ENCODE results near the gene CNNM4. TPM values are rescaled to one million over a fixed set of nuclear protein-coding genes. Genes with fewer than 3 reads are reported as not detected.

The CNNM4 gene
- total RNA-seq, 1 experiment from 2014 or later: 14.0 TPM

GRCh38 chr2:96783388-96783787 lies 22.7 kb downstream of the CNNM4 start (continued):
- no peak for TF ChIP-seq ZNF423 (CRISPR knock-in tag; IDR thresholded peaks at IDR 0.05)
- TF ChIP-seq TCF7 (CRISPR knock-in tag; IDR thresholded peaks at IDR 0.05; ENCODE audit: low read depth): no peak
- TF ChIP-seq ERG (CRISPR knock-in tag; IDR thresholded peaks at IDR 0.05): no peak

GRCh38 chr2:96787411-96787810 lies 26.7 kb downstream of the CNNM4 start:
- H3K4me1 Mint-ChIP-seq: 0 out of 2 replicates have a peak, but pooled peaks cover 2% of the 10 kb centered on the region
- no peak overlapping the region for H3K4me3 Mint-ChIP-seq
- H3K27ac Mint-ChIP-seq: no peak overlapping the region

More at GRCh38 chr2:96787411-96787810, 26.7 kb downstream of the CNNM4 start:
- ChIA-PET CTCF (interaction anchor here (1.2 kb wide), 1 partner anchor 24 kb away, joined by 3 read pairs; no protein-coding TSS in a partner anchor), POLR2A (no interaction called here)
- H3K27me3 Mint-ChIP-seq (ENCODE audit: low read depth): no peaks in the 10 kb centered on the region
- DNase-seq (ENCODE audit: low spot score) (no peak), ATAC-seq (no peak)
- H3K9me3 Mint-ChIP-seq: no peaks in the 10 kb centered on the region
- TF ChIP-seq ZNF263 (CRISPR knock-in tag; IDR thresholded peaks at IDR 0.05; ENCODE audit: low read depth): no peak
- TF ChIP-seq KAT7 (CRISPR knock-in tag; IDR thresholded peaks at IDR 0.05; ENCODE audit: borderline replicate concordance): no peak
- TF ChIP-seq AR (CRISPR knock-in tag; IDR thresholded peaks at IDR 0.05): no peak
- no peak for TF ChIP-seq ZNF121 (CRISPR knock-in tag; IDR thresholded peaks at IDR 0.05)
- TF ChIP-seq RORB (CRISPR knock-in tag; IDR thresholded peaks at IDR 0.05): no peak
- no peak for TF ChIP-seq FOXJ3 (CRISPR knock-in tag; IDR thresholded peaks at IDR 0.05; ENCODE audit: borderline replicate concordance)
- no peak for TF ChIP-seq MLX (CRISPR knock-in tag; IDR thresholded peaks at IDR 0.05)
- TF ChIP-seq NR2C2 (CRISPR knock-in tag; IDR thresholded peaks at IDR 0.05): no peak
- no peak for TF ChIP-seq SMAD3 (CRISPR knock-in tag; IDR thresholded peaks at IDR 0.05; ENCODE audit: borderline replicate concordance)
- no peak for TF ChIP-seq STAT6 (CRISPR knock-in tag; conservative IDR thresholded peaks at IDR 0.05; ENCODE audit: low read depth)
- TF ChIP-seq HMGA2 (CRISPR knock-in tag; IDR thresholded peaks at IDR 0.05): no peak
- TF ChIP-seq USF2 (CRISPR knock-in tag; IDR thresholded peaks at IDR 0.05): no peak
- TF ChIP-seq ZNF423 (CRISPR knock-in tag; IDR thresholded peaks at IDR 0.05): no peak
- TF ChIP-seq ZNF416 (CRISPR knock-in tag; IDR thresholded peaks at IDR 0.05): no peak
- TF ChIP-seq FOXK1 (CRISPR knock-in tag; IDR thresholded peaks at IDR 0.05): no peak
- TF ChIP-seq CDX4 (CRISPR knock-in tag; IDR thresholded peaks at IDR 0.05; ENCODE audit: borderline replicate concordance): no peak
- no peaks in the 10 kb centered on the region for H3K36me3 Mint-ChIP-seq

Measured in WTC11 (cell line).